Ovary (tissue), 9 donors: ENCODE data around the gene FIBCD1. TPM values are rescaled to one million over a fixed set of nuclear protein-coding genes. Genes with fewer than 3 reads are reported as not detected.

ENCODE experiments used
- DNase-seq, 5 donors: peaks; one replicate each; pipeline ENCODE4 v3.0.0-alpha.2; 2019 to 2020
- H3K27ac ChIP-seq, 2 donors: fragments of 200-600 bp; one replicate each; pipeline versions ENCODE4 v1.5.1 to v1.8.0; 2019 to 2022
- H3K27me3 ChIP-seq: fragments of 200-600 bp; one replicate; pipeline ENCODE4 v1.8.0; 2022
- H3K36me3 ChIP-seq: fragments of 200-600 bp; sonication (generic); one replicate; pipeline ENCODE4 v1.5.1; 2019
- H3K4me1 ChIP-seq: one replicate; pipeline ENCODE4 v1.8.1; 2013; ENCODE audit warnings: mild to moderate bottlenecking, moderate library complexity; ENCODE audit not compliant: insufficient read depth
- H3K4me3 ChIP-seq: fragments of 200-600 bp; sonication (generic); one replicate; pipeline ENCODE4 v1.5.1; 2017
- H3K9me3 ChIP-seq, 2 donors: fragments of 200-600 bp in 1 of 2; sonication (generic) in 1 of 2; one replicate each; pipeline versions ENCODE4 v1.5.1 to v1.8.1; 2013 to 2019; ENCODE audit warnings: mild to moderate bottlenecking in 1 of 2, moderate library complexity in 1 of 2
- CTCF ChIP-seq, 3 donors: fragments of 450-650 bp in 2 of 3; fragments of 200-600 bp in 1 of 3; IDR thresholded peaks; one replicate each; pipeline versions ENCODE4 v1.5.1 to v1.8.0; 2016 to 2022; ENCODE audit warnings: antibody characterized with exemption in 3 of 3, mild to moderate bottlenecking in 1 of 3
- EP300 ChIP-seq: sonication (generic); formaldehyde crosslinking; IDR thresholded peaks from one replicate; pipeline ENCODE4 v1.6.1; 2017; ENCODE audit warnings: antibody characterized with exemption
- POLR2A ChIP-seq: fragments of 450-650 bp; IDR thresholded peaks from one replicate; pipeline ENCODE4 v1.6.1; 2017; ENCODE audit warnings: antibody characterized with exemption, mild to moderate bottlenecking, moderate library complexity
- WGBS, 3 donors: extraction: QIAGEN DNeasy Blood & Tissue Kit in 1 of 3; methylation state at CpG; one replicate each; pipeline versions ENCODE4 v1.1.5 to v1.1.7; 2013 to 2017; 5-methylcytosine and 5-hydroxymethylcytosine counted together
- intact Hi-C, 4 donors: fragments of 100-400 bp; cut with DNase I; formaldehyde crosslinking; loops; one replicate each; pipeline versions ENCODE4 v1.11.0 to v1.15.1; 2022 to 2023
- polyA plus RNA-seq, 2 donors: library from polyadenylated mRNA; stranded (reverse); fragments of 200-250 nt in 1 of 2; fragments of 350-450 nt in 1 of 2; fragmentation: Illumina TruSeq in 1 of 2; extraction: RNeasy Lipid Tissue Mini Kit (QIAGEN cat#74804) in 1 of 2; gene quantifications; one replicate each; pipeline ENCODE4 v1.2.3, GENCODE V29; 2013 to 2014
- total RNA-seq, 7 donors: library from RNA; depleted of rRNA in 2 of 7; stranded (reverse); fragments of >200 nt in 2 of 7; fragmentation: NEBNext Ultra II Directional in 3 of 7; extraction: Animal tissue kit (Norgen Biotek cat#: 25700) in 3 of 7; gene quantifications; one replicate each; pipeline versions ENCODE4 v1.1.0 to v1.2.4, GENCODE V29; 2016 to 2023
- donor health status: DM: no; HTN: no; CAD: no; lungs with moderate emphysema.
- donor health status: DM: no; HTN: no; CAD: no.
- donor health status: Bipolar disorder and iron deficiency.
- donor health status: DM: yes; HTN: yes; CAD: no.
- donor health status: DM: no; HTN: no; CAD: no.
- donor health status: DM: yes; HTN: yes; CAD: no.

The FIBCD1 gene
- total and polyA plus RNA-seq, 9 donors = 0.06 to 0.45 (median 0.12) TPM; not detected in 3

- H3K36me3 ChIP-seq = no peaks in the 10 kb centered on the region
- no peaks in the 10 kb centered on the region for H3K27me3 ChIP-seq
- 71 to 80% (median 75%) methylated on average over 9 of the region's 9 CpGs for WGBS, 3 donors
- peaks cover 10% of the 10 kb centered on the region for H3K4me1 ChIP-seq
- no peak for DNase-seq
- no peak overlapping the region for H3K4me3 ChIP-seq
- intact Hi-C loops = loop anchor here in 3 of 4 donors (5.0 to 10.0 kb wide), 2 partner anchors 62 to 65 kb away; partner anchors contain the start of gene FIBCD1 (in 3 of the 3)
- H3K9me3 ChIP-seq = no peaks in the 10 kb centered on the region
- no peak overlapping the region for H3K27ac ChIP-seq
- TF ChIP-seq CTCF (IDR thresholded peaks at IDR 0.05) (no peak), EP300 (no peak), POLR2A (no peak)
Measured at GRCh38 chr9:130872508-130872907, 66.5 kb downstream of the FIBCD1 start.

DNA sequence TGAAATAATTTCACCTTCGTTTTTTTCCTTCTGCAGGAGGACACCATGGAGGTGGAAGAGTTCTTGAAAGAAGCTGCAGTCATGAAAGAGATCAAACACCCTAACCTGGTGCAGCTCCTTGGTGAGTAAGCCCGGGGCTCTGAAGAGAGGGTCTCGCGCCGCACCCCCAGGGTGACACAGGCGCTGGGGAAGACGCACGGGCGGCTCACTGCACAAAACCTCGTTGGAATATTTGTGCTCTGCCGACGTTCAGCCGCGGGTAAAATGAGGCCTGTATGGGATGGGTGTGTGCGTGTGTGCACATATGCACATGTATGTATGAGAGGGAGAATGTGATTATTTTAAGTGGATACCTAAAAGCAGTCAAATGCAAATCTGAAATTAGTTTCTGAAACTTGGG, 67.0 kb downstream of the FIBCD1 start:
- intact Hi-C loops = loop anchor here in 3 of 4 donors (5.0 to 10.0 kb wide), 2 partner anchors 63 to 65 kb away; partner anchors contain the start of gene FIBCD1 (in 3 of the 3)
- Histone ChIP-seq H3K4me3 (no peak overlapping the region), H3K4me1 (peaks cover 10% of the 10 kb centered on the region), H3K36me3 (no peaks in the 10 kb centered on the region), H3K27ac (no peak overlapping the region), H3K27me3 (no peaks in the 10 kb centered on the region), H3K9me3 (no peaks in the 10 kb centered on the region)
- no peak for TF ChIP-seq POLR2A
- peak in 1 of 5 donors; percentile 29 for DNase-seq
- WGBS, 3 donors = 86 to 91% (median 89%) methylated on average over 15 of the region's 15 CpGs

GRCh38 chr9:130871395-130872062, 67.5 kb downstream of the FIBCD1 start:
- 78 to 81% (median 81%) methylated on average over 10 of the region's 10 CpGs for WGBS, 3 donors
- DNase-seq = peak in 1 of 5 donors; percentile 15
- intact Hi-C loops = loop anchor here in 3 of 4 donors (5.0 to 10.0 kb wide), 2 partner anchors 63 to 66 kb away; partner anchors contain the start of gene FIBCD1 (in 3 of the 3)
- no peaks in the 10 kb centered on the region for H3K27me3 ChIP-seq
- H3K36me3 ChIP-seq = no peaks in the 10 kb centered on the region
- H3K27ac ChIP-seq = no peak overlapping the region
- peaks cover 10% of the 10 kb centered on the region for H3K4me1 ChIP-seq
- TF ChIP-seq POLR2A (no peak), CTCF (IDR thresholded peaks at IDR 0.05) (no peak), EP300 (no peak)
- H3K4me3 ChIP-seq = no peak overlapping the region
- H3K9me3 ChIP-seq = no peaks in the 10 kb centered on the region

DNA sequence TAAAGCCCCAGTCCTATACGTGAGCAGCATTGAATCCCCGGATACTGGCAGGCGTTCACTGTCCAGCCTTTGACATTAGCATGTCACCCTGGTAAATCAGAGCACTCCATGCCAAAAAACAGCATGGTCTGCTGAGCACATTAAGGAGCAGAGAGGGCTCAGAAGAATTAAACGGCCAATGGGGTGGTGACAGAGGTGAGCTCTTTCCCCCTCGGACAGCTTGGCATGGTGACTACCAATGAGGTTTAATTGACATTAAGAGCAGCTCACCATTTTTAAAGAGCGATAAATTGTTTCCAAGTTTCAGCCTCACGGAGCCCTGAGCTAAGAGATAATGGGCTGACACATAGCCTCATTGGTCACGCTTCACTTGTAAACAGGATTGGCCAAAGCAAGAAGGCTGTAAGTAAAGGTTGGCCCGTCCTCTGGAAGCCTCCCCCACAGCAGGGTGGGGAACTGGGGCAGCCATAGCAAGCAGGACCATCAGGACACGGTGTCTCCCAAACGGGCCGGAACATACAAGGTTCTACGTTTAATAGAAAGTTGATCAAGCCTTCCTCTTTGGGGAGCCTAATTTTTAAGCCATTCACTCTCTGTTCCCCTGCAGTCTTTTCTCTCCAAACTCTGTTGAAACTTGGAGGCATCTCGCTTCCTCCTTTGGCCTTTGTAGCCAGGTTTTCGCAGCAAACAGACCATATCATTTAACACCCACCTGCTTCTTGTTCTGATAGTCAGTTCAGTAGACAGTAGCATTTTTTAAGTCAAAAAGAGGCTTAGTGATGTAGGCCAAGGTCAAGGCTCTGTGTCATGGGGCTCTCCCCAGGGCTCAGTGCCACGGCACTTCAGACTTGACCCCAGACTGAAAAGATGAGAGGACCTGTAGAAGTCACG, 68.3 kb downstream of the FIBCD1 start:
- peaks cover 10% of the 10 kb centered on the region for H3K4me1 ChIP-seq
- no peak for TF ChIP-seq CTCF (IDR thresholded peaks at IDR 0.05)
- TF ChIP-seq POLR2A = no peak
- no peak for TF ChIP-seq EP300
- intact Hi-C loops = loop anchor here in 3 of 4 donors (5.0 to 10.0 kb wide), 2 partner anchors 64 to 67 kb away; partner anchors contain the start of gene FIBCD1 (in 3 of the 3)

More for the DNA sequence above, 68.3 kb downstream of the FIBCD1 start:
- 42 to 56% (median 53%) methylated on average over 17 of the region's 17 CpGs for WGBS, 3 donors
- Histone ChIP-seq H3K27ac (no peak overlapping the region), H3K27me3 (no peaks in the 10 kb centered on the region), H3K4me3 (no peak overlapping the region), H3K36me3 (no peaks in the 10 kb centered on the region), H3K9me3 (no peaks in the 10 kb centered on the region)
- DNase-seq = peak in 1 of 5 donors; percentile 40
